HepG2 (cell line): ENCODE data around the gene MARCHF9. TPM values are rescaled to one million over a fixed set of nuclear protein-coding genes. Genes with fewer than 3 reads are reported as not detected.
A peak's percentile ranks its signal among the peaks of the same experiment; 100 is the strongest.

Experiments used
- ATAD3A ChIP-seq: sonication (generic); formaldehyde crosslinking; IDR thresholded peaks from 2 replicates; pipeline ENCODE4 v1.4.0; 2020; ENCODE audit warnings: missing genetic modification reagents
- GABPB1 ChIP-seq: IDR thresholded peaks from 2 replicates; pipeline ENCODE4 v1.6.1; 2016; ENCODE audit warnings: mild to moderate bottlenecking, missing genetic modification reagents, moderate library complexity, missing compliant biosample characterization
- MIXL1 ChIP-seq: IDR thresholded peaks from 2 replicates; pipeline ENCODE4 v1.6.1; 2016
- NPAS2 ChIP-seq: sonication (generic); formaldehyde crosslinking; IDR thresholded peaks from 2 replicates; pipeline ENCODE4 v1.8.0; 2022; ENCODE audit warnings: mild to moderate bottlenecking, missing genetic modification reagents, borderline replicate concordance
- RBFOX2 ChIP-seq: fragments of 200-400 bp; formaldehyde crosslinking; IDR thresholded peaks from 2 replicates; pipeline ENCODE4 v1.6.1; 2017; ENCODE audit warnings: low read depth, mild to moderate bottlenecking, low read length
- SRF ChIP-seq: IDR thresholded peaks from 2 replicates; pipeline ENCODE4 v1.6.1; 2011; ENCODE audit warnings: mild to moderate bottlenecking, low read depth, low read length, moderate library complexity
- TSC22D2 ChIP-seq: sonication (generic); formaldehyde crosslinking; IDR thresholded peaks from 2 replicates; pipeline ENCODE4 v1.5.1; 2020; ENCODE audit warnings: missing genetic modification reagents, mild to moderate bottlenecking, borderline replicate concordance
- YEATS4 ChIP-seq: sonication (generic); formaldehyde crosslinking; IDR thresholded peaks from 2 replicates; pipeline ENCODE4 v1.4.0; 2020; ENCODE audit warnings: missing genetic modification reagents, borderline replicate concordance
- ZBTB20 ChIP-seq: sonication (generic); formaldehyde crosslinking; IDR thresholded peaks from 2 replicates; pipeline ENCODE4 v1.8.1; 2023; ENCODE audit warnings: missing genetic modification reagents, low read depth, mild to moderate bottlenecking, borderline replicate concordance
- ZNF782 ChIP-seq: sonication (generic); formaldehyde crosslinking; IDR thresholded peaks from 2 replicates; pipeline ENCODE4 v1.4.0; 2020; ENCODE audit warnings: missing genetic modification reagents, mild to moderate bottlenecking, borderline replicate concordance
- polyA plus RNA-seq, 8 experiments: library from polyadenylated mRNA; depleted of rRNA in 3 of 8; stranded (reverse) in 7 of 8; unstranded in 1 of 8; fragments of >200 nt; fragmentation: Illumina TruSeq in 4 of 8; extraction: Trizol in 4 of 8; gene quantifications; 2 replicates each; pipeline versions ENCODE4 v1.2.1 to v1.2.3, GENCODE V29; 2011 to 2016; ENCODE audit warnings: low read depth in 4 of 8, missing spikeins in 1 of 8, mixed read lengths in 1 of 8; ENCODE audit not compliant: insufficient read depth in 1 of 8
- total RNA-seq, 5 experiments: library from RNA; depleted of rRNA; stranded (reverse); fragments of >200 nt; fragmentation: Illumina TruSeq; extraction: Trizol; gene quantifications; 2 replicates each; pipeline ENCODE4 v1.2.3, GENCODE V29; 2016; ENCODE audit warnings: low read depth in 1 of 5
- TF ChIP-seq, protein P1 (sequence below), 2 experiments: fragments of 450-650 bp in 1 of 2; sonication (generic) in 1 of 2; formaldehyde crosslinking in 1 of 2; IDR thresholded peaks; 2 replicates each; pipeline versions ENCODE4 v1.6.1 to v1.8.0; 2016 to 2022; ENCODE audit warnings: antibody characterized with exemption in 1 of 2, mild to moderate bottlenecking in 1 of 2, missing genetic modification reagents in 1 of 2
- TF ChIP-seq, protein P2 (sequence below): sonication (generic); formaldehyde crosslinking; IDR thresholded peaks from 2 replicates; pipeline ENCODE4 v1.8.1; 2022; ENCODE audit warnings: mild to moderate bottlenecking, missing genetic modification reagents
- TF ChIP-seq, protein P3 (sequence below): IDR thresholded peaks from 2 replicates; pipeline ENCODE4 v1.6.1; 2016
- TF ChIP-seq, protein P4 (sequence below): sonication (generic); formaldehyde crosslinking; conservative IDR thresholded peaks from 2 replicates; pipeline ENCODE4 v1.8.0; 2022; ENCODE audit warnings: low read depth, missing genetic modification reagents

Gene MARCHF9
- total and polyA plus RNA-seq, 2 of the 13 experiments (the other 11 are each of a cell fraction or from before 2014, with no cell fraction given) = 5.7 to 9.6 TPM

DNA sequence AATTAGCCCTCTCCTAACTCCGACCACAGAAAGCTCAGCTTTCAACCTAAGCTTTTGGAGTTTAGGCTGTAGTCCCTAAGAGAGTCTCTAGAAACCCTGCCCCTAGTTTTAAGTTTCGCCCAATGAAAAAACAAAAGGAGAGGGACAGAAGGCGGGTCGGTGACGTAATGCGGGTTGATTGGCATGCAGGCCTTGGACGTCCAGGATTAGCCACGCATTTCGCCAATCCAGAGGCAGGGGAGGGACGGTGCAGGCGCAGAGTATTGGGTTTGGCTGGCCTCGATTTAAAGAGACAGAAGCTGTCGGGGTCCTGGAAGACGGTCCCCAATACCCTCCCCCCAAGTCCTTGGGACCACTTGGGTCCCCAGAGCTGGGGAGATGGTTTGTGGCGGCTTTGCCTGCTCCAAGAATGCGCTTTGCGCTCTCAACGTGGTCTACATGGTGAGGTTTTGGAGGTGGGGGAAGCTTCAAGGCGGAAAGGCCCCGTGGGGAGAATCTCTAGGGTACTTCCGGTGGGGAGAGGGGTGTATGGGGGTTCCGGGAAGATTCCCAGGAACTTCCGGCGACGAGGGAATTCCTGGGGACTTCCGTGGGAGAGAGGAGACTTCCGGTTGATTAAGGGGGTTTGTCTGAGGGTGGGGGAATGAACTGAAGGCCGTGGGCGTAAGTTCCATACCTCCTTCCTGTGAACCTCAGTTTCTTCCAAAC, 10.0 kb upstream of the MARCHF9 start, which contains the start of gene TSPAN31 (continued):
- TF ChIP-seq, protein P1, sequence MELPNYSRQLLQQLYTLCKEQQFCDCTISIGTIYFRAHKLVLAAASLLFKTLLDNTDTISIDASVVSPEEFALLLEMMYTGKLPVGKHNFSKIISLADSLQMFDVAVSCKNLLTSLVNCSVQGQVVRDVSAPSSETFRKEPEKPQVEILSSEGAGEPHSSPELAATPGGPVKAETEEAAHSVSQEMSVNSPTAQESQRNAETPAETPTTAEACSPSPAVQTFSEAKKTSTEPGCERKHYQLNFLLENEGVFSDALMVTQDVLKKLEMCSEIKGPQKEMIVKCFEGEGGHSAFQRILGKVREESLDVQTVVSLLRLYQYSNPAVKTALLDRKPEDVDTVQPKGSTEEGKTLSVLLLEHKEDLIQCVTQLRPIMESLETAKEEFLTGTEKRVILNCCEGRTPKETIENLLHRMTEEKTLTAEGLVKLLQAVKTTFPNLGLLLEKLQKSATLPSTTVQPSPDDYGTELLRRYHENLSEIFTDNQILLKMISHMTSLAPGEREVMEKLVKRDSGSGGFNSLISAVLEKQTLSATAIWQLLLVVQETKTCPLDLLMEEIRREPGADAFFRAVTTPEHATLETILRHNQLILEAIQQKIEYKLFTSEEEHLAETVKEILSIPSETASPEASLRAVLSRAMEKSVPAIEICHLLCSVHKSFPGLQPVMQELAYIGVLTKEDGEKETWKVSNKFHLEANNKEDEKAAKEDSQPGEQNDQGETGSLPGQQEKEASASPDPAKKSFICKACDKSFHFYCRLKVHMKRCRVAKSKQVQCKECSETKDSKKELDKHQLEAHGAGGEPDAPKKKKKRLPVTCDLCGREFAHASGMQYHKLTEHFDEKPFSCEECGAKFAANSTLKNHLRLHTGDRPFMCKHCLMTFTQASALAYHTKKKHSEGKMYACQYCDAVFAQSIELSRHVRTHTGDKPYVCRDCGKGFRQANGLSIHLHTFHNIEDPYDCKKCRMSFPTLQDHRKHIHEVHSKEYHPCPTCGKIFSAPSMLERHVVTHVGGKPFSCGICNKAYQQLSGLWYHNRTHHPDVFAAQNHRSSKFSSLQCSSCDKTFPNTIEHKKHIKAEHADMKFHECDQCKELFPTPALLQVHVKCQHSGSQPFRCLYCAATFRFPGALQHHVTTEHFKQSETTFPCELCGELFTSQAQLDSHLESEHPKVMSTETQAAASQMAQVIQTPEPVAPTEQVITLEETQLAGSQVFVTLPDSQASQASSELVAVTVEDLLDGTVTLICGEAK (IDR thresholded peaks at IDR 0.05) = peak; percentile 41
- TF ChIP-seq, protein P1 (CRISPR knock-in tag; IDR thresholded peaks at IDR 0.05) = no peak
- TF ChIP-seq, protein P2, sequence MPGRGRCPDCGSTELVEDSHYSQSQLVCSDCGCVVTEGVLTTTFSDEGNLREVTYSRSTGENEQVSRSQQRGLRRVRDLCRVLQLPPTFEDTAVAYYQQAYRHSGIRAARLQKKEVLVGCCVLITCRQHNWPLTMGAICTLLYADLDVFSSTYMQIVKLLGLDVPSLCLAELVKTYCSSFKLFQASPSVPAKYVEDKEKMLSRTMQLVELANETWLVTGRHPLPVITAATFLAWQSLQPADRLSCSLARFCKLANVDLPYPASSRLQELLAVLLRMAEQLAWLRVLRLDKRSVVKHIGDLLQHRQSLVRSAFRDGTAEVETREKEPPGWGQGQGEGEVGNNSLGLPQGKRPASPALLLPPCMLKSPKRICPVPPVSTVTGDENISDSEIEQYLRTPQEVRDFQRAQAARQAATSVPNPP = no peak
- TF ChIP-seq ZBTB20 (CRISPR knock-in tag) = no peak
- no peak for TF ChIP-seq ATAD3A
- TF ChIP-seq, protein P3, sequence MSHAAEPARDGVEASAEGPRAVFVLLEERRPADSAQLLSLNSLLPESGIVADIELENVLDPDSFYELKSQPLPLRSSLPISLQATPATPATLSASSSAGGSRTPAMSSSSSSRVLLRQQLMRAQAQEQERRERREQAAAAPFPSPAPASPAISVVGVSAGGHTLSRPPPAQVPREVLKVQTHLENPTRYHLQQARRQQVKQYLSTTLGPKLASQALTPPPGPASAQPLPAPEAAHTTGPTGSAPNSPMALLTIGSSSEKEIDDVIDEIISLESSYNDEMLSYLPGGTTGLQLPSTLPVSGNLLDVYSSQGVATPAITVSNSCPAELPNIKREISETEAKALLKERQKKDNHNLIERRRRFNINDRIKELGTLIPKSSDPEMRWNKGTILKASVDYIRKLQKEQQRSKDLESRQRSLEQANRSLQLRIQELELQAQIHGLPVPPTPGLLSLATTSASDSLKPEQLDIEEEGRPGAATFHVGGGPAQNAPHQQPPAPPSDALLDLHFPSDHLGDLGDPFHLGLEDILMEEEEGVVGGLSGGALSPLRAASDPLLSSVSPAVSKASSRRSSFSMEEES = 0 out of 2 replicates have a peak, but pooled peaks have one; percentile 12
- no peak for TF ChIP-seq SRF
- TF ChIP-seq GABPB1 (CRISPR knock-in tag) = peak; percentile 77
- TF ChIP-seq ZNF782 (CRISPR knock-in tag) = no peak
- TF ChIP-seq MIXL1 (CRISPR knock-in tag) = no peak
- TF ChIP-seq NPAS2 (CRISPR knock-in tag) = no peak
- peak; percentile 19; the same call in 1 of the 2 replicates for TF ChIP-seq RBFOX2
- TF ChIP-seq TSC22D2 (CRISPR knock-in tag) = no peak
- peak; percentile 31; the same call in 1 of the 2 replicates for TF ChIP-seq YEATS4 (CRISPR knock-in tag)
- TF ChIP-seq, protein P4, sequence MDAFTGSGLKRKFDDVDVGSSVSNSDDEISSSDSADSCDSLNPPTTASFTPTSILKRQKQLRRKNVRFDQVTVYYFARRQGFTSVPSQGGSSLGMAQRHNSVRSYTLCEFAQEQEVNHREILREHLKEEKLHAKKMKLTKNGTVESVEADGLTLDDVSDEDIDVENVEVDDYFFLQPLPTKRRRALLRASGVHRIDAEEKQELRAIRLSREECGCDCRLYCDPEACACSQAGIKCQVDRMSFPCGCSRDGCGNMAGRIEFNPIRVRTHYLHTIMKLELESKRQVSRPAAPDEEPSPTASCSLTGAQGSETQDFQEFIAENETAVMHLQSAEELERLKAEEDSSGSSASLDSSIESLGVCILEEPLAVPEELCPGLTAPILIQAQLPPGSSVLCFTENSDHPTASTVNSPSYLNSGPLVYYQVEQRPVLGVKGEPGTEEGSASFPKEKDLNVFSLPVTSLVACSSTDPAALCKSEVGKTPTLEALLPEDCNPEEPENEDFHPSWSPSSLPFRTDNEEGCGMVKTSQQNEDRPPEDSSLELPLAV (CRISPR knock-in tag) = no peak
